Panc1 (cell line): ENCODE results near the gene SELENOW. TPM values are rescaled to one million over a fixed set of nuclear protein-coding genes. Genes with fewer than 3 reads are reported as not detected.

Experiments
- ATAC-seq: fragments of 200-7000 bp; cut with Tn5 transposase; 2 replicates; pipeline ENCODE4 v1.9.1; 2020; ENCODE audit warnings: mild to moderate bottlenecking, moderate library complexity
- BruUV-seq: library from RNA; stranded (reverse); fragments of 400-500 nt; replicated peaks from 2 replicates; lab custom pipeline; 2021; lab: Mats Ljungman, UMichigan
- CTCF ChIA-PET: fragments of 300-600 bp; sonication (Branson Sonifier 250); formaldehyde crosslinking; loops from one replicate; lab custom pipeline; 2022; ENCODE audit warnings: antibody characterized with exemption; lab: Charles Lee
- POLR2A ChIA-PET: fragments of 300-600 bp; sonication (Branson Sonifier 250); formaldehyde crosslinking; loops from one replicate; lab custom pipeline; 2022; ENCODE audit warnings: antibody characterized with exemption; lab: Charles Lee
- DNase-seq: peaks from one replicate; pipeline ENCODE4 v3.0.0-alpha.2; 2010; ENCODE audit warnings: low read depth, low spot score
- H3K27ac ChIP-seq: 2 replicates; pipeline ENCODE4 v1.5.1; 2011; ENCODE audit warnings: mild to moderate bottlenecking, low read length, inconsistent platforms
- H3K27me3 ChIP-seq: fragments of 200-500 bp; sonication (Bioruptor generic); 2 replicates; pipeline ENCODE4 v1.6.0; 2014; ENCODE audit warnings: low read length, inconsistent platforms; ENCODE audit not compliant: control insufficient read depth, insufficient read depth
- H3K36me3 ChIP-seq: fragments of 200-500 bp; sonication (Bioruptor generic); 2 replicates; pipeline ENCODE4 v1.5.1; 2014; ENCODE audit warnings: inconsistent platforms, mild to moderate bottlenecking, low read length, moderate library complexity; ENCODE audit not compliant: control insufficient read depth, insufficient read depth
- H3K4me1 ChIP-seq: 2 replicates; pipeline ENCODE4 v1.5.1; 2011; ENCODE audit warnings: inconsistent platforms, mild to moderate bottlenecking, low read length, moderate library complexity; ENCODE audit not compliant: control insufficient read depth, insufficient read depth
- H3K4me3 ChIP-seq, 2 experiments: 2 replicates each; pipeline ENCODE4 v1.5.1; 2011 to 2012; ENCODE audit warnings: low read depth in 2 of 2, low read length in 2 of 2, mild to moderate bottlenecking in 2 of 2, inconsistent platforms in 1 of 2, moderate library complexity in 1 of 2
- H3K9me3 ChIP-seq: fragments of 200-500 bp; sonication (Bioruptor generic); 2 replicates; pipeline ENCODE4 v1.5.1; 2014; ENCODE audit warnings: low read depth, mild to moderate bottlenecking, inconsistent platforms, low read length, moderate library complexity; ENCODE audit not compliant: control insufficient read depth, insufficient read depth
- CTCF ChIP-seq: fragments of 450-650 bp; IDR thresholded peaks from 2 replicates; pipeline ENCODE4 v1.5.1; 2017; ENCODE audit warnings: mild to moderate bottlenecking
- POLR2AphosphoS5 ChIP-seq: IDR thresholded peaks from 2 replicates; pipeline ENCODE4 v1.6.1; 2012; ENCODE audit warnings: mild to moderate bottlenecking, low read depth, low read length, moderate library complexity
- REST ChIP-seq, 2 experiments: IDR thresholded peaks; 2 replicates each; pipeline ENCODE4 v1.6.1; 2011 to 2012; ENCODE audit warnings: low read depth in 2 of 2, control low read depth in 1 of 2, low read length in 1 of 2, mild to moderate bottlenecking in 1 of 2, moderate library complexity in 1 of 2; ENCODE audit not compliant: insufficient read depth in 1 of 2
- SIN3A ChIP-seq: IDR thresholded peaks from 2 replicates; pipeline ENCODE4 v1.6.1; 2012; ENCODE audit warnings: low read depth, mild to moderate bottlenecking, low read length, moderate library complexity, borderline replicate concordance; ENCODE audit not compliant: insufficient read depth
- TCF7L2 ChIP-seq: IDR thresholded peaks from 2 replicates; pipeline ENCODE4 v1.6.1; 2011; ENCODE audit warnings: mild to moderate bottlenecking, low read depth, low read length, inconsistent platforms
- in situ Hi-C: cut with HindIII; loops from 2 replicates; pipeline ENCODE4 v1.10.0; 2016; ENCODE audit warnings: low sequenced_read_pairs, low pct_unique_long_range_greater_than_20kb
- intact Hi-C: fragments of 100-400 bp; cut with micrococcal nuclease; formaldehyde crosslinking; loops from one replicate; pipeline ENCODE4 v1.10.0; 2022; ENCODE audit not compliant: unreplicated experiment
- total RNA-seq: library from RNA; stranded (reverse); gene quantifications from one replicate; pipeline ENCODE4 v1.2.1, GENCODE V29; 2021; ENCODE audit not compliant: unreplicated experiment

The SELENOW gene
- total RNA-seq, 1 experiment from 2014 or later = 62.0 TPM

- intact Hi-C loops (no loop called here), in situ Hi-C loops (no loop called here)
- Histone ChIP-seq H3K36me3 (no peaks in the 10 kb centered on the region), H3K27ac (no peak overlapping the region), H3K27me3 (no peaks in the 10 kb centered on the region), H3K9me3 (no peaks in the 10 kb centered on the region), H3K4me3 (no peak overlapping the region), H3K4me1 (peaks cover 11% of the 10 kb centered on the region)
- no peak for ATAC-seq
- CTCF ChIA-PET = no interaction called here
- no peak for DNase-seq
- no TSS peak for BruUV-seq
- TF ChIP-seq SIN3A = no peak
- no peak for TF ChIP-seq CTCF
- TF ChIP-seq POLR2AphosphoS5 = no peak
- no peak for TF ChIP-seq TCF7L2
- POLR2A ChIA-PET = no interaction called here
These were observed 47.6 kb upstream of the SELENOW start for GRCh38 chr19:47730910-47731309.

- H3K27ac ChIP-seq = no peak overlapping the region
- in situ Hi-C loops (no loop called here), intact Hi-C loops (no loop called here)
- H3K4me3 ChIP-seq = no peak overlapping the region
- H3K9me3 ChIP-seq = no peaks in the 10 kb centered on the region
- POLR2A ChIA-PET = no interaction called here
- no peaks in the 10 kb centered on the region for H3K27me3 ChIP-seq
- BruUV-seq = no TSS peak
- DNase-seq (no peak), ATAC-seq (no peak)
- H3K36me3 ChIP-seq = no peaks in the 10 kb centered on the region
- no peaks in the 10 kb centered on the region for H3K4me1 ChIP-seq
- CTCF ChIA-PET = no interaction called here
- TF ChIP-seq TCF7L2 (no peak), REST (IDR thresholded peaks at IDR 0.05; ENCODE audit: insufficient read depth in 1 of 2, low read depth in 2 of 2, low read length in 1 of 2) (no peak), POLR2AphosphoS5 (no peak), CTCF (no peak), SIN3A (no peak)
These were observed 43.4 kb upstream of the SELENOW start for GRCh38 chr19:47735131-47735530.
